Skin epidermis (tissue), 12 donors: ENCODE data around the gene GANAB.
"Not testable (repeated sequence)": the region's sequence is repeated elsewhere in the genome, so short reads cannot be mapped to it uniquely, and the experiment has no call there.

ENCODE experiments used
- H3K27ac ChIP-seq, 21 experiments: fragments of 200-600 bp; sonication (generic) in 11 of 21; one replicate each; pipeline ENCODE4 v1.5.0; 2020; ENCODE audit warnings: mild to moderate bottlenecking in 3 of 21, inconsistent platforms in 2 of 21, moderate library complexity in 2 of 21
- H3K4me3 ChIP-seq, 7 experiments: fragments of 200-600 bp; sonication (generic) in 2 of 7; one replicate each; pipeline ENCODE4 v1.5.0; 2020; ENCODE audit warnings: inconsistent platforms in 2 of 7, mild to moderate bottlenecking in 2 of 7, moderate library complexity in 1 of 7

The GANAB gene

GRCh38 chr11:62645946-62646824 lies at the start of gene GANAB:
Gene GANAB, minus strand, starts transcription at chr11:62646613. Its CDS starts 14 bp downstream, at chr11:62646599.
- Histone ChIP-seq H3K4me3 (peak within 1 kb of the TSS; percentile 86 to 99 (median 97)), H3K27ac (peak within 1 kb of the TSS; percentile 82 to 98 (median 96))

DNA sequence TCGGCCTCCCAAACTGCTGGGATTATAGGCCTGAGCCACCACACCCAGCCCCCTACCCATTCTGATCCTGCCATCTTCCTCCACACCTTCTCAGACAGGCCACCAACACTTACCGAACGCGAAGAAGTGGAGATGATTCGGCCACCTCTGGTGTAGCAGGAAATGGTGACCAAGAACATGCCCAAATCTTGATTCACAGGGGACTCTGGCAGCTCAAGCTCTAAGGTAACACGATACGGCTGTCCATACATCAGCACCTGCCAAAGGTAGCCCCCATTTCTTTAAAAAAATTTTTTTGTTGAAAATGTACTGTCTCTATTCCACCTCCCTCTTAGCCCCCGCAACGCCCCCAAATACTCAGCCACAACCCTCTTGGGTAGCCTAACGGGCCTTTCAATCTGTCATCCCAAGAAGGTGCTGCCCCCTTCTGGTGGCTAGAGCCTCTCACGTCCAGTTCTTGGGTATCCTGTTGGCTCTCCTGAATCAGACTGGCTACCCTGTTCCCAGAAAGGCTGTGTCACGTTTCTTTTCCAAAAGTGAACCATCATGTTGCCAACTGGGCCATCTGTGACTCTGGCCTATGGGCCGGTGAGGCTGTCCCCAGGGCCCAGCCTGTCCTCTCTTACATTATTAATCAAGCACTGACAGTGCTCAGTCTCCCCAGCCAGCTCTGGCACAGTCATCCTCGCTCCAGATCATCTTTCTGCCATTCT lies 48.2 kb upstream of the GANAB start:
- Histone ChIP-seq H3K4me3 (no peak overlapping the region), H3K27ac (peak overlapping the region in 7 of 21 experiments; percentile 3 to 62 (median 34))

DNA sequence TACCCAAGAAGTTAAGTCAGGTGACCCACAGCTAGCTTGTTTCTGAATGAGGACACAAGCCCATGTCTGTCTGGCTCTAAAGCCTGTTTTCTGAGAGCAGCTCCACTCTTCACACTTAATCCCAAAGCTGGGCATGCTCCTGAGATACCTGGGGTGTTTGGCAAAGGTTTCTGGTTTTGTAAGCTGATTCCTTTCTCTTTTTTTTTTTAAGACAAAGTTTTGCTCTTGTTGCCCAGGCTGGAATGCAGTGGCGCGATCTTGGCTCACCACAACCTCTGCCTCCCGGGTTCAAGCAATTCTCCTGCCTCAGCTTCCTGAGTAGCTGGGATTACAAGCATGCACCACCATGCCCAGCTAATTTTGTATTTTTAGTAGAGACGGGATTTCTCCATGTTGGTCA lies 47.2 kb upstream of the GANAB start:
- not testable (repeated sequence) for H3K4me3 ChIP-seq, H3K27ac ChIP-seq

DNA sequence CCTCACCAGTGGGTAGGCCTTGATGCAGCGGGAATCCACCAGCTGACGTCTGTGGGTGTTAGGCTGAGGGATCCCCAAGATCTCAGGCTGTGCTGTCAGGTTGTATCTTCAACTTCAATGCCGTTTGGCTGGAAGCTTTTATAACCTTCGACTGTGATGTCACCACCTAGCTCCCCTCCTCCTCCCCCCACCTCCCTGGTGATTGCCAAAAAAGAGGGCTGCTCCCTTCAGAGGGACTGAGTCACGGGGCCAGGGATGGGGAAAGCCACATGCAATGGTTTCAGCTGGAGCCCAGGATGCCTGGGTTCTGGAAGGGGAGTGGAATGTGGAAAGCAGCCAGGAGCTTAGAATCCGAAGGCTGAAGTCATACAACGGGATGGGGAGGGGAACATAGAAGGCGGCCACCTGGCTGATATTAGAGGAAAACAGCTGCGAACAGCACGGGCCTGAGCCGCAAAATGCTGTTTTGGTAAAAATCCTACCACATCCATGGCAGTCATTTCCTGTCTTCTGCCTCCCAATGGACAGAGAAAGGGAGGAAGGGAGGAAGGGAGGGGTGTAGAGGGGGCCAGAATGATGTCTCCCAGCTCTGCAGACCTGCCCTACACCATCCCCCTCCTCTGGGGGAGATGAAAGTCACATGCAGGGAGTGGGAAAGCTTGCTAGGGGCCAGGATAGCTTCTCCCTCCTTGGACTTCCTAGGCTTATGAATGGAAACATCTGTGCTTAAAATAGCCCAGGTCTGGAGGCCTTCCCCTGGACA lies 43.2 kb upstream of the GANAB start, which contains the start of gene LRRN4CL:
LRRN4CL (minus strand) TSS at position 110 of the 763 bp plus-strand sequence. CDS start 1,022 bp downstream, outside the sequence.
- peak within 1 kb of the TSS in 2 of 7 experiments; percentile 13 to 33 for H3K4me3 ChIP-seq

DNA sequence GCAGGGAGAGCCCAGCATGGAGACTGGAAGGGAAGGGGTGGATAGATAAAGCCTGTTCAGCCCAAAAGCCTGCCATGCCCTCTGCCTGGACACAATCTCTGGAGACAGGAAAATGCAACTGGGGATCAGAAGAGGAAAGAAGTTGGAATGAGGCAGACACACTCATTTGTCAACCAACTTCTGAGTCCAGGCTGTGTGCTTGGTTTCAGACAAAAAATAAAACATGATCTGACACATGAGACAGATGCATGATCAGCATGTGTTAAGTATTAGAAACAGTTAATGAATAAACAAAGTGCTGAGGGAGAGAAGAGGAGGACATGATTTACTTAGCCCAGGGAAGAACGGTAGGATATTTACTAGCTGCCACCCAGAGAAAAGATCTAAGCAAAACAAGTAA lies 42.1 kb upstream of the GANAB start:
- H3K4me3 ChIP-seq, result peak overlapping the region in 2 of 7 experiments; percentile 13 to 33
- peak overlapping the region in 10 of 21 experiments; percentile 33 to 82 (median 58) for H3K27ac ChIP-seq

More for the DNA sequence above, 43.2 kb upstream of the GANAB start, which contains the start of gene LRRN4CL:
- H3K27ac ChIP-seq, result peak within 1 kb of the TSS in 15 of 21 experiments; percentile 19 to 82 (median 50)

- H3K27ac ChIP-seq, result peak overlapping the region in 10 of 21 experiments; percentile 10 to 82 (median 54)
- H3K4me3 ChIP-seq, result peak overlapping the region in 2 of 7 experiments; percentile 13 to 33
Measured at GRCh38 chr11:62687508-62688396, 41.3 kb upstream of the GANAB start.

DNA sequence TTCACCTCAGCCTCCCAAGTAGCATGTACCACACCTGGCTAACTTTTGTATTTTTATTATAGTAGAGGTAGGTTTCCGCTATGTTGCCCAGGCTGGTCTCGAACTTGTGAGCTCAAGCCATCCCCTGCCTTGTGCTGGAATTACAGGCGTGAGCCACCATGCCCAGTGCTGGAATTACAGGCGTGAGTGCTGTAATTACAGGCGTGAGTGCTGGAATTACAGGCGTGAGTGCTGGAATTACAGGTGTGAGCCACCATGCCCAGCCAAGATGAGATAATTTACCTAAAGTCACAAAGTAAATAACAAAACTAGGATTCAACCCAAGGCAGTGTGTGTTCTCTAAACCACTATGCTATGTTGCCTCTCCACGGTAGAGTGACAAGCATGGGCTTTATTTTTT lies 36.1 kb upstream of the GANAB start:
- no peak overlapping the region for H3K27ac ChIP-seq
- no peak overlapping the region for H3K4me3 ChIP-seq

- H3K27ac ChIP-seq, result peak overlapping the region in 12 of 21 experiments; percentile 30 to 97 (median 60)
- no peak overlapping the region for H3K4me3 ChIP-seq
Measured at GRCh38 chr11:62680825-62681240, 34.4 kb upstream of the GANAB start.

DNA sequence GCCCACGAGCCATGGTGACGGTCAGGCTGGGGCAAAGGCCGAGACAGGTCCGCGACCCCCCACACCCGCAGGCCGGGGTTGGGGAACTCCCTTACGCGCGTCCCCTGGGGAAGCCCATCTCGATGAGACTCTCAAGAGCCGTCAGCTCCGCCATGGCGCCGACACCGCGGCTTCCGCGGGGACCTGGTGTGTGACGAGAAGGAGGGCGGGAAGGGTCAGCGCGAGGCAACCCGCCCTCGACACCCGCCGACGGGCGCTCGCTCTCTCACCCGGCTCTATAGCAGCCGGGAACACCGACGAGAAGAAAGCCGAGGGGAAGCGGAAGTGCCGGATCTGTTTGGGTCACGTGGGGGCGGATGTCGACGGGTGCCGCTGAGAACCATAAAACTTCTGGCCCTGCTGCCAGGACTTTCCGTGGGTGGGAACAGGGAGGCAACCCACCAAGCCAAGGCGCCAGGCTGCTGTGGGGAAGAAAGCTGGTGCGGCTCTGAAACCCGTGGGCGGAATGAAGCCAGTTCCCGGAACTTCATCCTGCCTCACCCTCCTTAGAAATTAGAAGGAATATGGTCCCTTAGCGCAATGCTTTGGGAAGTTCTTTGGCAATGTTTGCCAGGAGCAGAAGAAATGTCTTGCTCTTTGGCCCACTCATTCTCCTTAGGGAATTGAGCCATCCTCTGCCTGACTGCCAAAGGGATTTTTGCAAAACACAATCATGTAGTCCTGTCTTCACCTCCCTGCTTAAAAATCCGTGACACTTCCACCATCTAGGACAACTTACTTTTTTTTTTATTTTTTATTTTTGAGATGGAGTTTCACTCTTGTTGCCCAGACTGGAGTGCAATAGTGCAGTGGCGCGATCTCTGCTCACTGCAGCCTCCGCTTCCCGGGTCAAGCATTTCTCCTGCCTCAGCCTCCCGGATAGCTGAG lies 32.6 kb upstream of the GANAB start, which contains the start of gene UBXN1:
UBXN1 (minus strand) TSS at position 304 of the 927 bp plus-strand sequence; CDS start at position 154, 150 bp downstream.
- Histone ChIP-seq H3K4me3 (peak within 1 kb of the TSS; percentile 70 to 92 (median 85)), H3K27ac (peak within 1 kb of the TSS; percentile 76 to 97 (median 93))

- H3K27ac ChIP-seq, result peak overlapping the region; percentile 76 to 97 (median 93)
Measured at GRCh38 chr11:62678433-62678769, 32.0 kb upstream of the GANAB start.

DNA sequence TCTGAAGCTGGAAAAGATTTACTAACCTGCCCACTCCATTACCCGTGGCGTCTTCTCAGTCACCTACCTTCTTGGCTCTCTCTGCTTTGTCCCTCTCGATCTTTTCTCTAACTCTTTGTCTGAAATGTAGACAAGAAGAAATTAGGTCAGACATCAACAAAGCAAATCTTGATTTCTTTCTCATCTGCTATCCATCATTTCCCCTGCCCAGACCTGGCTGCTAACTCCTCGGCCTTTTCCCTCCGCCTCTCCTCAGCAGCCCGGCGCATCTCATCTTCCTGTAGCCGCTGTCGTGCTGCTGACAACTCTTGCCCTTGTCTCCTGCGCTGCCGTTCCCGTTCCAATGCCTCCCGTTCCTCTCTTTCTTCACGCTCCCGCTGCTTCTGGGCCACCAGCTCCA lies 31.3 kb upstream of the GANAB start:
- H3K27ac ChIP-seq, result peak overlapping the region in 10 of 21 experiments; percentile 89 to 97 (median 93)
- H3K4me3 ChIP-seq, result peak overlapping the region in 3 of 7 experiments; percentile 82 to 92 (median 85)

More at GRCh38 chr11:62678433-62678769, 32.0 kb upstream of the GANAB start:
- peak overlapping the region; percentile 70 to 92 (median 85) for H3K4me3 ChIP-seq

- Histone ChIP-seq H3K4me3 (no peak overlapping the region), H3K27ac (peak overlapping the region in 1 of 21 experiments; percentile 93)
Measured at GRCh38 chr11:62677156-62677555, 30.7 kb upstream of the GANAB start.

- no peak overlapping the region for H3K4me3 ChIP-seq
- no peak overlapping the region for H3K27ac ChIP-seq
Measured at GRCh38 chr11:62676698-62677097, 30.3 kb upstream of the GANAB start.

GRCh38 chr11:62675415-62675814 lies 29.0 kb upstream of the GANAB start:
- H3K27ac ChIP-seq, H3K4me3 ChIP-seq: not testable (repeated sequence)

GRCh38 chr11:62673196-62673525 lies 26.7 kb upstream of the GANAB start:
- H3K4me3 ChIP-seq, result peak overlapping the region in 1 of 7 experiments; percentile 82
- H3K27ac ChIP-seq, result peak overlapping the region in 8 of 21 experiments; percentile 22 to 94 (median 87)

DNA sequence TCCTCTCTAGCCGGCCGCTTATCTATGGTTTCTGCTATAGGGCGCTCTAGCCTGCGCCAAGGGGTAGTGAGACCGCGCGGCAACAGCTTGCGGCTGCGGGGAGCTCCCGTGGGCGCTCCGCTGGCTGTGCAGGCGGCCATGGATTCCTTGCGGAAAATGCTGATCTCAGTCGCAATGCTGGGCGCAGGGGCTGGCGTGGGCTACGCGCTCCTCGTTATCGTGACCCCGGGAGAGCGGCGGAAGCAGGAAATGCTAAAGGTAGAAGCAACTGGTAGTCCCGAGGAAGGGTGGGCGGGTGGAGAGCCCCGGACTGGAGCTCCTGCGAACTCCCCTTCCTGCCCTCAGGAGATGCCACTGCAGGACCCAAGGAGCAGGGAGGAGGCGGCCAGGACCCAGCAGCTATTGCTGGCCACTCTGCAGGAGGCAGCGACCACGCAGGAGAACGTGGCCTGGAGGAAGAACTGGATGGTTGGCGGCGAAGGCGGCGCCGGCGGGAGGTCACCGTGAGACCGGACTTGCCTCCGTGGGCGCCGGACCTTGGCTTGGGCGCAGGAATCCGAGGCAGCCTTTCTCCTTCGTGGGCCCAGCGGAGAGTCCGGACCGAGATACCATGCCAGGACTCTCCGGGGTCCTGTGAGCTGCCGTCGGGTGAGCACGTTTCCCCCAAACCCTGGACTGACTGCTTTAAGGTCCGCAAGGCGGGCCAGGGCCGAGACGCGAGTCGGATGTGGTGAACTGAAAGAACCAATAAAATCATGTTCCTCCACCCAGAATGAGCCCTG lies 25.4 kb upstream of the GANAB start, which contains the start of the genes LBHD1 and UQCC3:
LBHD1 (minus strand) TSS at position 660 of the 782 bp plus-strand sequence. CDS start 2,236 bp downstream, outside the sequence.
UQCC3 (plus strand) TSS at position 66 of the 782 bp plus-strand sequence; CDS start at position 139, 73 bp downstream.
- Histone ChIP-seq H3K4me3 (peak within 1 kb of the TSS; percentile 47 to 85 (median 74)), H3K27ac (peak within 1 kb of the TSS; percentile 47 to 98 (median 89))
